GM21390 (cell line): Measurements from ENCODE around the gene SLC19A1.
"Not testable (repeated sequence)": the region's sequence is repeated elsewhere in the genome, so short reads cannot be mapped to it uniquely, and the experiment has no call there.

Source experiments
- ATAC-seq: cut with Tn5 transposase; IDR thresholded peaks from one replicate; pipeline ENCODE4 v1.9.1; 2021; ENCODE audit not compliant: unreplicated experiment

Gene SLC19A1

GRCh38 chr21:45576838-45577737, 34.8 kb upstream of the SLC19A1 start:
- no peak for ATAC-seq

- no peak for ATAC-seq
Measured at GRCh38 chr21:45575993-45576837, 34.0 kb upstream of the SLC19A1 start.

GRCh38 chr21:45575304-45575992, 33.2 kb upstream of the SLC19A1 start:
- ATAC-seq: no peak

- ATAC-seq: no peak
Measured at GRCh38 chr21:45574691-45575090, 32.5 kb upstream of the SLC19A1 start.

- ATAC-seq: no peak
Measured at GRCh38 chr21:45574081-45574501, 31.9 kb upstream of the SLC19A1 start.

GRCh38 chr21:45573452-45574035, 31.3 kb upstream of the SLC19A1 start:
- ATAC-seq: no peak

GRCh38 chr21:45572783-45573451, 30.7 kb upstream of the SLC19A1 start:
- ATAC-seq: no peak

GRCh38 chr21:45572231-45572630, 30.0 kb upstream of the SLC19A1 start:
- no peak for ATAC-seq

- no peak for ATAC-seq
Measured at GRCh38 chr21:45571641-45572040, 29.4 kb upstream of the SLC19A1 start.

GRCh38 chr21:45570826-45571601, 28.8 kb upstream of the SLC19A1 start:
- ATAC-seq: no peak

- no peak for ATAC-seq
Measured at GRCh38 chr21:45570071-45570470, 27.8 kb upstream of the SLC19A1 start.

- no peak for ATAC-seq
Measured at GRCh38 chr21:45568383-45568782, 26.1 kb upstream of the SLC19A1 start.

- not testable (repeated sequence) for ATAC-seq
Measured at GRCh38 chr21:45564137-45564536, 21.9 kb upstream of the SLC19A1 start.

GRCh38 chr21:45562965-45563364, 20.7 kb upstream of the SLC19A1 start:
- ATAC-seq: no peak

- ATAC-seq: no peak
Measured at GRCh38 chr21:45562402-45562801, 20.2 kb upstream of the SLC19A1 start.

GRCh38 chr21:45561241-45561640, 19.0 kb upstream of the SLC19A1 start:
- ATAC-seq: not testable (repeated sequence)

- no peak for ATAC-seq
Measured at GRCh38 chr21:45560106-45561021, 18.1 kb upstream of the SLC19A1 start.
